ENCODE measurements around the gene CLCN3. TPM values are rescaled to one million over a fixed set of nuclear protein-coding genes. Genes with fewer than 3 reads are reported as not detected.
A peak's percentile ranks its signal among the peaks of the same experiment; 100 is the strongest.

CLCN3 gene
- total and polyA plus RNA-seq, 2 of the 13 experiments (the other 11 are each of a cell fraction or from before 2014, with no cell fraction given): 13.6 to 23.7 TPM

GRCh38 chr4:169619958-169620879, at the start of gene CLCN3 (continued):
- TF ChIP-seq RERE (CRISPR knock-in tag; IDR thresholded peaks at IDR 0.05; ENCODE audit: low read depth): peak; percentile 38; the same call in 1 of the 2 replicates
- TF ChIP-seq ZBTB26 (CRISPR knock-in tag; IDR thresholded peaks at IDR 0.05; ENCODE audit: borderline replicate concordance): peak; percentile 73; the same call in 1 of the 2 replicates
- no peak for TF ChIP-seq DMTF1 (CRISPR knock-in tag; IDR thresholded peaks at IDR 0.05)
- no peak for TF ChIP-seq ZNF264 (CRISPR knock-in tag; IDR thresholded peaks at IDR 0.05)
- peak; percentile 91 for TF ChIP-seq ASH2L (IDR thresholded peaks at IDR 0.05; ENCODE audit: insufficient read length, low read depth, low read length)
- TF ChIP-seq ZNF282 (IDR thresholded peaks at IDR 0.05; ENCODE audit: partially characterized antibody): no peak
- no peak for TF ChIP-seq ZNF644 (CRISPR knock-in tag; IDR thresholded peaks at IDR 0.05; ENCODE audit: low read depth)
- no peak for TF ChIP-seq ZNF326 (CRISPR knock-in tag; IDR thresholded peaks at IDR 0.05; ENCODE audit: borderline replicate concordance)
- no peak for TF ChIP-seq HNF1A (IDR thresholded peaks at IDR 0.05; ENCODE audit: low read depth)
- peak; percentile 66; the same call in 1 of the 2 replicates for TF ChIP-seq HNF1A (CRISPR knock-in tag; IDR thresholded peaks at IDR 0.05; ENCODE audit: borderline replicate concordance)
- no peak for TF ChIP-seq REXO4 (CRISPR knock-in tag; IDR thresholded peaks at IDR 0.05; ENCODE audit: borderline replicate concordance)
- no peak for TF ChIP-seq ZNF512 (CRISPR knock-in tag; IDR thresholded peaks at IDR 0.05)

Measured in HepG2 (cell line).